22Rv1 (cell line): ENCODE data around the gene CRYBB3.
"Not testable (repeated sequence)": the region's sequence is repeated elsewhere in the genome, so short reads cannot be mapped to it uniquely, and the experiment has no call there.

ENCODE experiments used
- H3K27ac ChIP-seq: fragments of 450-650 bp; 2 replicates; pipeline ENCODE4 v1.5.1; 2017
- CTCF ChIP-seq: fragments of 450-650 bp; IDR thresholded peaks from 2 replicates; pipeline ENCODE4 v1.5.1; 2017; ENCODE audit warnings: mild to moderate bottlenecking
- ZFX ChIP-seq: fragments of 450-650 bp; IDR thresholded peaks from 2 replicates; pipeline ENCODE4 v1.6.1; 2017; ENCODE audit warnings: antibody characterized with exemption, borderline replicate concordance

CRYBB3 gene

GRCh38 chr22:25200967-25201366, 1.3 kb downstream of the CRYBB3 start:
- no peak overlapping the region for H3K27ac ChIP-seq

GRCh38 chr22:25201557-25202273, 2.1 kb downstream of the CRYBB3 start:
- H3K27ac ChIP-seq: no peak overlapping the region
- TF ChIP-seq ZFX: no peak
- no peak for TF ChIP-seq CTCF

More at GRCh38 chr22:25200967-25201366, 1.3 kb downstream of the CRYBB3 start:
- TF ChIP-seq CTCF (no peak), ZFX (no peak)

GRCh38 chr22:25202290-25202921, 2.7 kb downstream of the CRYBB3 start:
- no peak for TF ChIP-seq ZFX
- TF ChIP-seq CTCF: peak; percentile 96
- H3K27ac ChIP-seq: no peak overlapping the region

- TF ChIP-seq ZFX (no peak), CTCF (no peak)
- no peak overlapping the region for H3K27ac ChIP-seq
Measured at GRCh38 chr22:25203082-25203481, 3.4 kb downstream of the CRYBB3 start.

GRCh38 chr22:25204547-25204946, 4.9 kb downstream of the CRYBB3 start:
- H3K27ac ChIP-seq: not testable (repeated sequence)

GRCh38 chr22:25205847-25206246, 6.2 kb downstream of the CRYBB3 start:
- TF ChIP-seq ZFX (no peak), CTCF (no peak)
- H3K27ac ChIP-seq: no peak overlapping the region

- no peak for TF ChIP-seq ZFX
- TF ChIP-seq CTCF: no peak
- H3K27ac ChIP-seq: no peak overlapping the region
Measured at GRCh38 chr22:25206998-25207397, 7.3 kb downstream of the CRYBB3 start.
